Activated naive CD4-positive, alpha-beta T cell treated with anti-CD3 and anti-CD28 coated beads, Interleukin-2, amount 10 ng/mL, durations not matched to agents 7 days and 5 days (primary cell): ENCODE data around the gene LTBP4.

Experiments used
- CTCF ChIA-PET: fragments of 350-600 bp; sonication (Branson Sonifier 250); formaldehyde crosslinking; loops from one replicate; lab custom pipeline; 2021; ENCODE audit warnings: antibody characterized with exemption; lab: Charles Lee
- DNase-seq: peaks from one replicate; pipeline ENCODE4 v3.0.0-alpha.2; 2020
- H3K27ac Mint-ChIP-seq: one replicate; pipeline ENCODE4 v1.8.0; 2021; ENCODE audit warnings: mild to moderate bottlenecking, moderate library complexity, mixed read lengths
- H3K27me3 Mint-ChIP-seq: one replicate; pipeline ENCODE4 v1.8.0; 2021; ENCODE audit warnings: mild to moderate bottlenecking, mixed read lengths
- H3K36me3 Mint-ChIP-seq: one replicate; pipeline ENCODE4 v1.8.0; 2021; ENCODE audit warnings: mixed read lengths
- H3K4me1 Mint-ChIP-seq: one replicate; pipeline ENCODE4 v1.8.0; 2021; ENCODE audit warnings: mixed read lengths
- H3K4me3 Mint-ChIP-seq: one replicate; pipeline ENCODE4 v1.8.0; 2021; ENCODE audit warnings: mild to moderate bottlenecking, moderate library complexity, mixed read lengths
- H3K9me3 Mint-ChIP-seq: one replicate; pipeline ENCODE4 v1.8.0; 2021; ENCODE audit warnings: mixed read lengths

LTBP4 gene

DNA sequence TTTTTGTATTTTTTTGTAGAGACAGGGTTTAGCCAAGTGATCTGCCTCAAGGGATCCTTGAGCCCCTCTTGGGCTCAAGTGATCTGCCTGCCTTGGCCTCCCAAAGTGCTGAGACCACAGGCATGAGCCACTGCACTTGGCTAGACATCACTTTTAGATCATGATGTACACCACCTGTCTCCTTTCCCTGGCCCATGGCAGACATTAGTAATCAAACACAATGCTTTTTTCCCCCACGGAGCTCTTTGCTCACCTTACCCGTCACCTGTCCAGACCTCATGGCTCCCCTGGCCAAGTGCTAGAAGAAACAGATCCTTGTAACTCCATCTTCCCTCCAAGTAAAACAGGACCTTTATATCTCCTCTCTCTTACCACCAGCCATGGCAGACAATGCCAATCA is 70.9 kb downstream of the LTBP4 start:
- H3K27ac Mint-ChIP-seq, result no peak overlapping the region
- peaks cover 2% of the 10 kb centered on the region for H3K4me1 Mint-ChIP-seq
- no peak overlapping the region for H3K4me3 Mint-ChIP-seq
- H3K36me3 Mint-ChIP-seq, result peaks cover 15% of the 10 kb centered on the region
- no peaks in the 10 kb centered on the region for H3K27me3 Mint-ChIP-seq
- H3K9me3 Mint-ChIP-seq, result peaks cover 7% of the 10 kb centered on the region
- CTCF ChIA-PET, result interaction anchor here (2.4 kb wide), 1 partner anchor 9 kb away, joined by 7 read pairs; no protein-coding TSS in a partner anchor
- DNase-seq, result no peak

DNA sequence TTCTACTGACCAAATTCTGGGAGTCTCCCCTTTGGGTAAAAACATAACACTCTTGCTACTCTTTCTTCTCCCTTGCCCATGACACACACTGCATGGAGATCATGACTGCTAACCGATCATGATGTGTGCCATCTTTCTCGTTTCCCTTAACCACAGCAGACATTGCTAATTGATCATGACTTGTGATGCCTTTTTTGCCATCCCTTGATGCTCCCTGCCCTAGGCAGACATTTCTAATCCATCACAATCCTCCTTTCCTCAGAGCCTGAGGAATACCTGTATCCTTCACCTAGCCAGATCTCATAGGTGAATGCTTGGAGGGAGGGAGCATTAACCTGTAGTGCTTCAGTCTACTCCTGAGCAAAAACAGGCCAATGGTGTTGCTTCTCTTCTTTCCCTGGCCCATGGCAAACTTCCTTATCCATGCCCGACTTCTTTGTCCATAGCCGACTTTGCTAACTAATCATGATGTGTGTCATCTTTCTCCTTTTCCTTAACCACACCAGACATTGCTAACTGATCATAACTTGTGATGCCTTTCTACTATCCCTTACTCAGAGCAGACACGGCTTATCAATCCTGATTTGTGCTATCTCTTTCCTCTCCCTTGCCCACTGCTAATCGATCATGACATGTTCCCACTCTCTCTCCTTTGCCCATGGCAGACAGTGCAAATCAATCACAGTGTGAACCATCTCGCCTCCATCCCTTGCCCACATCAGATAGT is 71.6 kb downstream of the LTBP4 start:
- peaks cover 2% of the 10 kb centered on the region for H3K4me1 Mint-ChIP-seq
- H3K27me3 Mint-ChIP-seq, result no peaks in the 10 kb centered on the region
- CTCF ChIA-PET, result interaction anchor here (2.4 kb wide), 1 partner anchor 10 kb away, joined by 7 read pairs; no protein-coding TSS in a partner anchor
- DNase-seq, result no peak
- no peak overlapping the region for H3K27ac Mint-ChIP-seq
- peaks cover 7% of the 10 kb centered on the region for H3K9me3 Mint-ChIP-seq
- H3K36me3 Mint-ChIP-seq, result peaks cover 15% of the 10 kb centered on the region
- H3K4me3 Mint-ChIP-seq, result no peak overlapping the region

DNA sequence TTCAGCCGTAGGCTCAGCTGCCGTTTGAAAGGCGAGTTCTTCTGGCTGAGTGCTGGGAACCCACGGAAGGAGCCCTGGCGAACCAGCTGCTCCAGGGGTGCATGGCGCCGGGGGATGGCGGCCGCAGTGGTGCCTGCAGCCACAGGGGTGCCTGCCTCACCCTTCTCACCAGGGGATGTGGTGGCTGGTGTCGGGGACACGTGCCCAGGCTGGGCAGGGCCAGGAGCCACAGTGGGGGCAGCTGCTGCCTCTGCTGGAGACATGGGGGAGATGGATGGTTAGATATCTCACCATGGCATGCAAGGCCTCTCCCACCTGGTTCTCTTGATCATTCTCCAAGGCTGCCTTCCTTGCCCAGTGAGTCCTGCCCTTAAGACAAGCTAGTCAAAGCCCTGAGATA is 72.2 kb downstream of the LTBP4 start:
- Mint-ChIP-seq H3K9me3 (peaks cover 7% of the 10 kb centered on the region), H3K27me3 (no peaks in the 10 kb centered on the region), H3K4me3 (no peak overlapping the region), H3K36me3 (peaks cover 15% of the 10 kb centered on the region), H3K27ac (no peak overlapping the region), H3K4me1 (peaks cover 2% of the 10 kb centered on the region)
- CTCF ChIA-PET, result interaction anchor here (2.4 kb wide), 1 partner anchor 10 kb away, joined by 7 read pairs; no protein-coding TSS in a partner anchor
- no peak for DNase-seq

DNA sequence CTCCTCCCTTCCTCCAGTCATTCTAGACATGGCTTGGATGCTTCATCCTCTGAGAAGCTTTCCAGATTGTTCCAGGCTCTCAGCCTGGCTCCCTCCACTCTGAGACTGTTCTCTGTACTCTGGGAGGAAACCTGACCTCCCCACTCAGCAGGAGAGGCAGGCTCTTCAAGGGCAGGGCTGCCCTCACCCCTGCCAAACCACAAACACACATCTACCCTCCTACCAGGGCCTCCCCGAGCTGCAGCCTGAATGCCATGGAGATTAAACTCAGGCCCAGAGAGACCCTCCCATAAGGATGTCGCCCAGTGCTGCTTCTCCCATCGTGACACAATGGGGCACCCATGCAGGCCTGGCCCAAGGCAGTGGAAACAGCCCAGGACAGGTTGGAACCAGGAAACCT is 73.1 kb downstream of the LTBP4 start:
- Mint-ChIP-seq H3K27me3 (no peaks in the 10 kb centered on the region), H3K9me3 (peaks cover 3% of the 10 kb centered on the region), H3K4me3 (no peak overlapping the region), H3K27ac (no peak overlapping the region), H3K36me3 (peaks cover 10% of the 10 kb centered on the region), H3K4me1 (peaks cover 2% of the 10 kb centered on the region)
- DNase-seq, result no peak
- CTCF ChIA-PET, result no interaction called here

DNA sequence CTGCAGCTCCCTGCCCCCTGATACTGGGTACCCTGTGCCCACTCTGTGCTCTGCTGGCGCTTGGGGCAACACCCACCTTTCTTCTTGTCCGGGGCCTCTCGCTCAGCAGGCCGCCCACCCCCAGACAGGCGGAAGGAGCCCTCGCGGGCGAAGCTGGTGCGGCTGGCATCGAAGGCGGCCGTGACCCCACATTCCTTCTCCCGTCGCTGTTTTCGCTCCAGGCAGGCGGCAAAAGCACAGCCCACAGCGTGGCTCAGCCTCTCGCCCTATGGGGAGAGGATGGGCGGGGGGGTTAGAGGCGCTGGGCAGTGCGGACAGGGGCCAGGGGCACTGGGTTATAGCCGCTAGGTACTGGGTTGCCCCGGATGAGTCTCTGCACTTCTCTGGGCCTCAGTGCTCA is 76.0 kb downstream of the LTBP4 start:
- CTCF ChIA-PET, result no interaction called here
- Mint-ChIP-seq H3K4me1 (peaks cover 2% of the 10 kb centered on the region), H3K9me3 (no peaks in the 10 kb centered on the region), H3K4me3 (no peak overlapping the region), H3K27me3 (no peaks in the 10 kb centered on the region), H3K27ac (no peak overlapping the region), H3K36me3 (peaks cover 1% of the 10 kb centered on the region)
- no peak for DNase-seq
